ENCODE data around the gene IGF2. TPM values are rescaled to one million over a fixed set of nuclear protein-coding genes. Genes with fewer than 3 reads are reported as not detected.

IGF2 gene
- total and polyA plus RNA-seq, 12 donors = 36.0 to 195 (median 81.6) TPM

DNA sequence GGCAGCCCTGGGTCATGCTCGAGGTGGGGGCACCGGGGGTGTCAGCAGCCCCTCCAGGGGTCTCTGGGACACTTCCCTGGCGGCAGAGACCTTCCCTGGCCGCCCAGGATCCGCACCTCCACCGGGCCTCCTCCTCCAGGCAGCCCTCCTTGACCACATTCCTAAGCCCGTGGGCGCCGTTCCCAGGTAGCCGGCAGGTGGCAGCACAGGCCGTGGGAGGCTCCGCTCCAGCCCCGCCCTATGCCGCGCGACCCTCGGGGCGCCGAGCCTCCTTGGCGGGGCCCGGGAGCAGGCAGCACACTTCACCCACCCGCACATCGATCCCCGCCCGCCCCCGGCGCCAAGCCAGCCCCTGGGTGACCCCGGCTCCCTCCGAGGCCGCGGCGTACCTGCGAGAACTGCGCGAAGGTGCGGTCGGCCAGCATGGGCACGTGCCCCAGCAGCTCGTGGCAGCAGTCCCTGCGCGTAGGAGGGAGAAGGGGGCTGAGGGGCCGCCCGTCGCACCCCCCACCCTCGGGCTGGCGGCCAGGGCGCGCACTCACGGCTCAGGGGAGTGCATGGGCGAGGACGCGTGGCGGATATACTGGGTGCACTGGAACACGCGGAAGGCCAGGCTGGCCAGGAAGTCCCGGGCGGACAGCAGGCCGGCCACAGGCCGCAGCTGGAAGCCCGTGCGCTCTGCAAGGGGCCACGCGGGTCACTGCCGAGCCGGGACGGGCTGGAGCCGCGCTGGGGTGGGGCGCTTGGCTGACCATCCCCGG, 27.1 kb upstream of the IGF2 start:
- peak in 1 of 2 donors; percentile 38 for DNase-seq

DNA sequence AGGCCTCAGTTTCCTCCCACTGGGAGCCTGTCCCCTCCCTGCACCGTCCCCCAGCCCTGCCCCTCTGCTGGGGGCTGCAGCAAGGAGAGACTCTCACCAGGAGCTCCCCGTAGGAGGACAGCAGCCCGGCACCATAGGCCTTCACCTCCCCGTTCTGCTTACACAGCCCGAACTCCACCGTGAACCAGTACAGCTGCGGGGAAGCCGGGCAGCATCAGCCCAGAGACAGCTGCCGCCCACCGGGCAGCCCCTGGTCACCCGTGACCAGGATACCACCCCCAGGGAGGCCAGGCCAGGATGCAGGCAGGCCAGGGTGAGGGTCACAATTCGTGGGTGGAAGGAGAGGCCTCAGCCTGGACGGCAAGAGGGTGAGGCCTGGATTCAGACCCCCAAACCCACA, 26.4 kb upstream of the IGF2 start:
- DNase-seq (no peak), ATAC-seq (no peak)
- Histone ChIP-seq H3K27me3 (peaks cover 0 to 71% (median 50%) of the 10 kb centered on the region in 7 donors), H3K27ac (no peak overlapping the region), H3K9me3 (no peaks in the 10 kb centered on the region), H3K36me3 (no peaks in the 10 kb centered on the region), H3K4me3 (no peak overlapping the region), H3K4me1 (peaks cover 0 to 12% (median 8%) of the 10 kb centered on the region in 9 donors)
- TF ChIP-seq, protein P1, sequence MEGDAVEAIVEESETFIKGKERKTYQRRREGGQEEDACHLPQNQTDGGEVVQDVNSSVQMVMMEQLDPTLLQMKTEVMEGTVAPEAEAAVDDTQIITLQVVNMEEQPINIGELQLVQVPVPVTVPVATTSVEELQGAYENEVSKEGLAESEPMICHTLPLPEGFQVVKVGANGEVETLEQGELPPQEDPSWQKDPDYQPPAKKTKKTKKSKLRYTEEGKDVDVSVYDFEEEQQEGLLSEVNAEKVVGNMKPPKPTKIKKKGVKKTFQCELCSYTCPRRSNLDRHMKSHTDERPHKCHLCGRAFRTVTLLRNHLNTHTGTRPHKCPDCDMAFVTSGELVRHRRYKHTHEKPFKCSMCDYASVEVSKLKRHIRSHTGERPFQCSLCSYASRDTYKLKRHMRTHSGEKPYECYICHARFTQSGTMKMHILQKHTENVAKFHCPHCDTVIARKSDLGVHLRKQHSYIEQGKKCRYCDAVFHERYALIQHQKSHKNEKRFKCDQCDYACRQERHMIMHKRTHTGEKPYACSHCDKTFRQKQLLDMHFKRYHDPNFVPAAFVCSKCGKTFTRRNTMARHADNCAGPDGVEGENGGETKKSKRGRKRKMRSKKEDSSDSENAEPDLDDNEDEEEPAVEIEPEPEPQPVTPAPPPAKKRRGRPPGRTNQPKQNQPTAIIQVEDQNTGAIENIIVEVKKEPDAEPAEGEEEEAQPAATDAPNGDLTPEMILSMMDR (IDR thresholded peaks at IDR 0.05) = no peak
- WGBS, 2 donors = 78 to 86% methylated on average over 12 to 13 of the region's 13 CpGs
- intact Hi-C loops (cut with DNase I) = loop anchor here in 1 of 10 donors (10.0 kb wide), 1 partner anchor 61 kb away; no protein-coding TSS in a partner anchor

More for the DNA sequence above, 27.1 kb upstream of the IGF2 start:
- no peaks in the 10 kb centered on the region for H3K9me3 ChIP-seq
- H3K4me1 ChIP-seq = peaks cover 0 to 12% (median 8%) of the 10 kb centered on the region in 9 donors
- H3K36me3 ChIP-seq = no peaks in the 10 kb centered on the region
- intact Hi-C loops (cut with DNase I) = loop anchor here in 1 of 10 donors (10.0 kb wide), 1 partner anchor 61 kb away; no protein-coding TSS in a partner anchor
- H3K27ac ChIP-seq = no peak overlapping the region
- peak overlapping the region in 8 of 10 donors; percentile 3 to 45 (median 17) for H3K4me3 ChIP-seq
- WGBS, 2 donors = 7% methylated on average over 70 of the region's 70 CpGs
- peaks cover 0 to 65% (median 50%) of the 10 kb centered on the region in 7 donors for H3K27me3 ChIP-seq
- TF ChIP-seq, protein P1 (IDR thresholded peaks at IDR 0.05) = peak; percentile 36 to 65 (median 60)
- peak in 6 of 8 donors; percentile 8 to 56 (median 42) for ATAC-seq

DNA sequence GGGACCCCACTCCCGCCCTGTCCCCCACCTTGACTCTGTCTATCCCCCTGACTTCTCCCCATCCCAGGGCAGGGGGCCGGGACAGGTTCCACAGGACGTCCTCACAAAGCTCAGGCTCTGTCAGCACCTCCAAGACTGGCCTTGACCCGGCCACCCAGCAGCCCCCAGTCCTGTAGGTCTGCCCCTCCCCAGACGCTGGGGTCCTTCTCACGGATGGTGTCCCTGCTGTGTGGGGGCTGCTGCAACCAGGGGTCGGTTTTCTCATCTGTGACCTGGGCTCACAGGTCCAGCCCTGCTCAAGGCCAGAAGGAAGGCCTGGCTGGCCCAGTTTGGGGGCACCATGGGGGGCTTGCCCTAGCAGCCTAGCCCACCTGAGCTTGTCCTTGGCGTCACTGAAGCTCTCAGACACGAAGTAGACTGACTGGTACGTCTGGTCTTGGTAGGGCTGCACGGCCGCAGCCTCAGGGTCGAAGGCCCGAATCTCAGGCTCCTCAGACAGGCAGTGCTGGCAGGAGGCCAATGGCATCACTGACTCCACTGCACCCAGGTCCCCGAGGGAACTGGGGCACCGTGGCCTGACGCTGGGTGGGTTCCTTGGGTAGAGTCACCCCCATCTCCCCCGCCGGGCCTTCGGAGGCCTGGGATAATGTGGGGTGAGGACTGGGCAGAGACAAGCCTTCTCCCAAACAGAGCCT, 25.8 kb upstream of the IGF2 start:
- intact Hi-C loops (cut with DNase I) = loop anchor here in 1 of 10 donors (10.0 kb wide), 1 partner anchor 60 kb away; no protein-coding TSS in a partner anchor
- DNase-seq (no peak), ATAC-seq (no peak)
- TF ChIP-seq, protein P1 (IDR thresholded peaks at IDR 0.05) = no peak
- Histone ChIP-seq H3K27ac (no peak overlapping the region), H3K36me3 (no peaks in the 10 kb centered on the region), H3K9me3 (no peaks in the 10 kb centered on the region), H3K4me3 (no peak overlapping the region), H3K4me1 (peaks cover 0 to 12% (median 8%) of the 10 kb centered on the region in 9 donors), H3K27me3 (peaks cover 0 to 69% (median 50%) of the 10 kb centered on the region in 7 donors)
- 84 to 85% methylated on average over 20 of the region's 20 CpGs for WGBS, 2 donors

DNA sequence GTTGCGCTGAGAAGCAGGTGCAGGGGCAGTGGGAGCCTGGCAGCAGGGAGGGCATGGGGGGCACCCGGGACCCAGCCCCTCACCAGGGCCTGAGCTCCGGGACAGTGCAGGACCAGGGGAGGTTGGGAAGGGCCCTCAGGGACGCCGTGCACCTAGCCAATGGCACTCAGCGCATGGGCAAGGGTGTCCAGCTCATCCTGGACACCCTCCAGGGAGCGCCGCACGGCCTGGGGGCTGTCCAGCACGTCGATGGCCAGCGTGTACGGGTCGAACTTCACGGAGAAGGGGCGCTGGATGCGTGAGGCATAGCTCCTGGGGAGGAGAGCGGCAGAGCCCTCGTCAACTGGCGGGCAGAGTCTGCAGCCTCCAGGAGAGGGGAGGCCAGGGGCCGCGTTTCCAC, 24.9 kb upstream of the IGF2 start:
- Histone ChIP-seq H3K27me3 (peaks cover 0 to 69% (median 44%) of the 10 kb centered on the region in 7 donors), H3K4me3 (no peak overlapping the region), H3K27ac (no peak overlapping the region), H3K4me1 (peaks cover 0 to 15% (median 8%) of the 10 kb centered on the region in 9 donors), H3K9me3 (no peaks in the 10 kb centered on the region), H3K36me3 (no peaks in the 10 kb centered on the region)
- TF ChIP-seq, protein P1 (IDR thresholded peaks at IDR 0.05) = no peak
- 90 to 91% methylated on average over 20 to 22 of the region's 22 CpGs for WGBS, 2 donors
- DNase-seq (no peak), ATAC-seq (no peak)
- intact Hi-C loops (cut with DNase I) = loop anchor here in 1 of 10 donors (10.0 kb wide), 1 partner anchor 59 kb away; no protein-coding TSS in a partner anchor
